Measurements from ENCODE around the gene BIRC5.

The BIRC5 gene

DNA sequence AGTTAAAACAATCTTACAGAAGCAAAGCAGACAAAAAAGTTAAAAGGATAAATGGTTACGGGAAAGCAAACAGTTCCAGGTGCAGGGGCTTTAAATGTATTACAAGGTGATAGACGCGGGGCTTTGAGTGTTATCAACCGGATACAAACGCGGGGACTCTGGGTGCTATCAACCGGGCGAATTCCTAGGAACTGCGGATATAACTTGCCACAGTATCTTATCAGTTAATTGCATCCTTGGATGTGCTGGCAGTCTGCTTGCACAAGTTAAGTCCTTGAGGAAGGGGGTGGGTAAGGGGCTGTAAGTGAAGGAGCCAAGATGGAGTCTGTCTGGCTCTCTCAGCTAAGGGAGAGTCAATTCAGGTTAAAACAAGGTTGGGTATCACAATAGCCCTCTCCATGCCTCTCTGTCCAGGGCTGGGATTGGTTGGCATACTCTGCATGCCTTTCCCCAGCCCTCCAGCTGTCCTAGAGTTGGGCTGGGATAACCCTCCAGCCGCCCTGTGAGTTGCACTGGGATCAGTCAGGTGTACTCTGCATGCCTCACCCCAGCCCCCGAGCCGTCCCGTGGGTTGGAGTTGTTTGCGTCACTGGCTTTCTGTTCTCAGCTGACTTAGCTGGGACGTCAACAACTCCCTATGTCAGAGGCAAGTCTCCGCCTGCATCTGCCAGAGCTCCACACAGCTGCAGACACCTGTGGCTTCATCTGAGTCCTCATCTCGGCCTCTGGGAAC lies 58.3 kb downstream of the BIRC5 start:
- H3K27ac ChIP-seq = no peak overlapping the region
- TF ChIP-seq, protein P1, sequence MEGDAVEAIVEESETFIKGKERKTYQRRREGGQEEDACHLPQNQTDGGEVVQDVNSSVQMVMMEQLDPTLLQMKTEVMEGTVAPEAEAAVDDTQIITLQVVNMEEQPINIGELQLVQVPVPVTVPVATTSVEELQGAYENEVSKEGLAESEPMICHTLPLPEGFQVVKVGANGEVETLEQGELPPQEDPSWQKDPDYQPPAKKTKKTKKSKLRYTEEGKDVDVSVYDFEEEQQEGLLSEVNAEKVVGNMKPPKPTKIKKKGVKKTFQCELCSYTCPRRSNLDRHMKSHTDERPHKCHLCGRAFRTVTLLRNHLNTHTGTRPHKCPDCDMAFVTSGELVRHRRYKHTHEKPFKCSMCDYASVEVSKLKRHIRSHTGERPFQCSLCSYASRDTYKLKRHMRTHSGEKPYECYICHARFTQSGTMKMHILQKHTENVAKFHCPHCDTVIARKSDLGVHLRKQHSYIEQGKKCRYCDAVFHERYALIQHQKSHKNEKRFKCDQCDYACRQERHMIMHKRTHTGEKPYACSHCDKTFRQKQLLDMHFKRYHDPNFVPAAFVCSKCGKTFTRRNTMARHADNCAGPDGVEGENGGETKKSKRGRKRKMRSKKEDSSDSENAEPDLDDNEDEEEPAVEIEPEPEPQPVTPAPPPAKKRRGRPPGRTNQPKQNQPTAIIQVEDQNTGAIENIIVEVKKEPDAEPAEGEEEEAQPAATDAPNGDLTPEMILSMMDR (conservative IDR thresholded peaks at IDR 0.05) = no peak

GRCh38 chr17:78272914-78273258 lies 58.8 kb downstream of the BIRC5 start:
- TF ChIP-seq, protein P1 (conservative IDR thresholded peaks at IDR 0.05) = no peak
- no peak overlapping the region for H3K27ac ChIP-seq

- TF ChIP-seq, protein P1 (conservative IDR thresholded peaks at IDR 0.05) = no peak
- no peak overlapping the region for H3K27ac ChIP-seq
Observed at GRCh38 chr17:78273813-78274212, 59.8 kb downstream of the BIRC5 start.

Data from VCaP (cell line).